HL-60 (cell line): Measurements from ENCODE around the gene ANKFN1.

Experiments
- DNase-seq, 2 experiments: peaks; one replicate each; pipeline ENCODE4 v3.0.0-alpha.2; 2010 to 2020; ENCODE audit warnings: low read depth in 1 of 2, low spot score in 1 of 2
- H3K27ac ChIP-seq: fragments of 250-450 bp; sonication (Bioruptor Pico); replicated peaks from 2 replicates; pipeline ENCODE4 v1.5.1; 2020; ENCODE audit warnings: mild to moderate bottlenecking, moderate library complexity
- H3K27me3 ChIP-seq: fragments of 250-450 bp; sonication (Bioruptor Pico); 2 replicates; pipeline ENCODE4 v1.5.1; 2021; ENCODE audit warnings: mild to moderate bottlenecking, moderate library complexity; ENCODE audit not compliant: insufficient read depth, poor library complexity, severe bottlenecking
- H3K4me3 ChIP-seq: replicated peaks from 2 replicates; pipeline ENCODE4 v1.5.1; 2011; ENCODE audit warnings: mild to moderate bottlenecking, control low read depth, low read length; ENCODE audit not compliant: insufficient read depth
- GABPA ChIP-seq: IDR thresholded peaks from 2 replicates; pipeline ENCODE4 v1.6.1; 2012; ENCODE audit warnings: low read depth
- POLR2AphosphoS5 ChIP-seq: IDR thresholded peaks from 2 replicates; pipeline ENCODE4 v1.6.1; 2012; ENCODE audit warnings: low read depth
- SPI1 ChIP-seq: IDR thresholded peaks from 2 replicates; pipeline ENCODE4 v1.6.1; 2012; ENCODE audit warnings: low read depth, mild to moderate bottlenecking, borderline replicate concordance
- TF ChIP-seq, protein P1 (sequence below): IDR thresholded peaks from 2 replicates; pipeline ENCODE4 v1.6.1; 2012; ENCODE audit warnings: low read depth; ENCODE audit not compliant: insufficient replicate concordance
- TF ChIP-seq, protein P2 (sequence below): IDR thresholded peaks from one replicate; pipeline ENCODE4 v1.5.1; 2011; ENCODE audit warnings: low read length, control low read depth, inconsistent platforms; ENCODE audit not compliant: insufficient read depth

The ANKFN1 gene

DNA sequence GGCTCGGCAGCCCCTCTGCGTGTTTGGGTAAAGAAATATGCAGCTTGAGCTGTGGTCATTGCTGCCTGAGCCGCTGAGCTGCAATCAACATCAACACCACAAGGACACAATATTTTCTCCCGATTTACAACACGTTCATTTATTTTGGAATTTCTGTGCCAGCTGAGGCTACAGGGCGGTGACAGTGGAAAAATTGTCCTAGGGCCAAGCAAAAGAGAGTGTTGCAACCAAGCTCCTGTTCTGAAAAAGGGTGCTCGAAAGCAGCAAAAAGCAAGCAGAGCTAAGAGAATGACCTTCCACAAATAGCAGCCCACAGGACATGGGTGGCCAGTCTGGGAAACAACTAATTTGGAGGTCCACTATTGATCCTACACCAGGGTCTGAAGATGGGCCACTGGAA, 404.8 kb downstream of the ANKFN1 start:
- Histone ChIP-seq H3K27me3 (no peaks in the 10 kb centered on the region), H3K4me3 (no peak overlapping the region), H3K27ac (no peak overlapping the region)
- no peak for DNase-seq
- TF ChIP-seq GABPA, result no peak
- TF ChIP-seq, protein P1, sequence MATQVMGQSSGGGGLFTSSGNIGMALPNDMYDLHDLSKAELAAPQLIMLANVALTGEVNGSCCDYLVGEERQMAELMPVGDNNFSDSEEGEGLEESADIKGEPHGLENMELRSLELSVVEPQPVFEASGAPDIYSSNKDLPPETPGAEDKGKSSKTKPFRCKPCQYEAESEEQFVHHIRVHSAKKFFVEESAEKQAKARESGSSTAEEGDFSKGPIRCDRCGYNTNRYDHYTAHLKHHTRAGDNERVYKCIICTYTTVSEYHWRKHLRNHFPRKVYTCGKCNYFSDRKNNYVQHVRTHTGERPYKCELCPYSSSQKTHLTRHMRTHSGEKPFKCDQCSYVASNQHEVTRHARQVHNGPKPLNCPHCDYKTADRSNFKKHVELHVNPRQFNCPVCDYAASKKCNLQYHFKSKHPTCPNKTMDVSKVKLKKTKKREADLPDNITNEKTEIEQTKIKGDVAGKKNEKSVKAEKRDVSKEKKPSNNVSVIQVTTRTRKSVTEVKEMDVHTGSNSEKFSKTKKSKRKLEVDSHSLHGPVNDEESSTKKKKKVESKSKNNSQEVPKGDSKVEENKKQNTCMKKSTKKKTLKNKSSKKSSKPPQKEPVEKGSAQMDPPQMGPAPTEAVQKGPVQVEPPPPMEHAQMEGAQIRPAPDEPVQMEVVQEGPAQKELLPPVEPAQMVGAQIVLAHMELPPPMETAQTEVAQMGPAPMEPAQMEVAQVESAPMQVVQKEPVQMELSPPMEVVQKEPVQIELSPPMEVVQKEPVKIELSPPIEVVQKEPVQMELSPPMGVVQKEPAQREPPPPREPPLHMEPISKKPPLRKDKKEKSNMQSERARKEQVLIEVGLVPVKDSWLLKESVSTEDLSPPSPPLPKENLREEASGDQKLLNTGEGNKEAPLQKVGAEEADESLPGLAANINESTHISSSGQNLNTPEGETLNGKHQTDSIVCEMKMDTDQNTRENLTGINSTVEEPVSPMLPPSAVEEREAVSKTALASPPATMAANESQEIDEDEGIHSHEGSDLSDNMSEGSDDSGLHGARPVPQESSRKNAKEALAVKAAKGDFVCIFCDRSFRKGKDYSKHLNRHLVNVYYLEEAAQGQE, result no peak
- TF ChIP-seq POLR2AphosphoS5, result no peak
- TF ChIP-seq SPI1, result no peak
- TF ChIP-seq, protein P2, sequence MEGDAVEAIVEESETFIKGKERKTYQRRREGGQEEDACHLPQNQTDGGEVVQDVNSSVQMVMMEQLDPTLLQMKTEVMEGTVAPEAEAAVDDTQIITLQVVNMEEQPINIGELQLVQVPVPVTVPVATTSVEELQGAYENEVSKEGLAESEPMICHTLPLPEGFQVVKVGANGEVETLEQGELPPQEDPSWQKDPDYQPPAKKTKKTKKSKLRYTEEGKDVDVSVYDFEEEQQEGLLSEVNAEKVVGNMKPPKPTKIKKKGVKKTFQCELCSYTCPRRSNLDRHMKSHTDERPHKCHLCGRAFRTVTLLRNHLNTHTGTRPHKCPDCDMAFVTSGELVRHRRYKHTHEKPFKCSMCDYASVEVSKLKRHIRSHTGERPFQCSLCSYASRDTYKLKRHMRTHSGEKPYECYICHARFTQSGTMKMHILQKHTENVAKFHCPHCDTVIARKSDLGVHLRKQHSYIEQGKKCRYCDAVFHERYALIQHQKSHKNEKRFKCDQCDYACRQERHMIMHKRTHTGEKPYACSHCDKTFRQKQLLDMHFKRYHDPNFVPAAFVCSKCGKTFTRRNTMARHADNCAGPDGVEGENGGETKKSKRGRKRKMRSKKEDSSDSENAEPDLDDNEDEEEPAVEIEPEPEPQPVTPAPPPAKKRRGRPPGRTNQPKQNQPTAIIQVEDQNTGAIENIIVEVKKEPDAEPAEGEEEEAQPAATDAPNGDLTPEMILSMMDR, result no peak
